NCI-H2196 (cell line): Measurements from ENCODE around the gene LMBR1.
"Not testable (repeated sequence)": the region's sequence is repeated elsewhere in the genome, so short reads cannot be mapped to it uniquely, and the experiment has no call there.

Source experiments
- DNase-seq: peaks from one replicate; lab custom pipeline; 2025; ENCODE audit not compliant: unreplicated experiment; lab: John Stamatoyannopoulos, UW

LMBR1 gene

DNA sequence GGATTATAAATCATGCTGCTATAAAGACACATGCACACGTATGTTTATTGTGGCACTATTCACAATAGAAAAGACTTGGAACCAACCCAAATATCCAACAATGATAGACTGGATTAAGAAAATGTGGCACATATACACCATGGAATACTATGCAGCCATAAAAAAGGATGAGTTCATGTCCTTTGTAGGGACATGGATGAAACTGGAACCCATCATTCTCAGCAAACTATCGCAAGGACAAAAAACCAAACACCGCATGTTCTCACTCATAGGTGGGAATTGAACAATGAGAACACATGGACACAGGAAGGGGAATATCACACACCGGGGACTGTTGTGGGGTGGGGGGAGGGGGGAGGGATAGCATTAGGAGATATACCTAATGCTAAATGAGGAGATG is 89.3 kb downstream of the LMBR1 start:
- DNase-seq: not testable (repeated sequence)

DNA sequence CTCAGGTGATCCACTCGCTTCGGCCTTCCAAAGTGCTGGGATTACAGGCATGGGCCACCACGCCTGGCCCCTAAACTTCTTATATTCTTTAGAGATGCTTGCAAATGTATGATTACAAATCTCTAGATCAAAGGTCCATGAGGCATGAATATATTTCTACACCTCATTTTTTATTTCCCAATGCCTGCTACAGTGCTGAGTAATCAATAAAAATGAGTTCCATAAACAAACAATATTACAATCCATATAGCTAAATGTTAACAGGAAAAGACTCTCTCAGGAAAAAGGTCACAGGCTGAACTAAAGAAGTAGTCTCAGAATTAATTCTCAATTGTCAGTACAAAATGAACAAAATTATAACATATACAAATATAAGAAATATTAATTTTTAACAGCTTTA is 90.8 kb downstream of the LMBR1 start:
- no peak for DNase-seq

DNA sequence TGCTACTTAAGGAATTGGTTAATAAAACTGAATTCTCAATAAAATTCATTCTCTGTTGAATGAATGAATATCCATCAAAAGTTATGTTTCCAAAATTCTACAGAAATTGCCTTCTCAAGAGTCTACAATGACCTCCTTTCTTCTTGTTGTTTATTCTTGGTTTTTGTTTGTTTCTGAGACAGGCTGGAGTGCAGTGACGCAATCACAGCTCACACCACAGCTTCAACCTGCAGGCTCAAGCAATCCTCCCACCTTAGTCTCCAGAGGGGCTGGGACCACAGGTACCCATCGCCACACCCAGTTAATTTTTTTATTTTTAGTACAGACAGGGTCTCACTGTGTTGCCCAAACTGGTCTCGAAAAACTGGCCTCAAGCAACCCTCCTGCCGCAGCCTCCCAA is 97.6 kb downstream of the LMBR1 start:
- DNase-seq: no peak

DNA sequence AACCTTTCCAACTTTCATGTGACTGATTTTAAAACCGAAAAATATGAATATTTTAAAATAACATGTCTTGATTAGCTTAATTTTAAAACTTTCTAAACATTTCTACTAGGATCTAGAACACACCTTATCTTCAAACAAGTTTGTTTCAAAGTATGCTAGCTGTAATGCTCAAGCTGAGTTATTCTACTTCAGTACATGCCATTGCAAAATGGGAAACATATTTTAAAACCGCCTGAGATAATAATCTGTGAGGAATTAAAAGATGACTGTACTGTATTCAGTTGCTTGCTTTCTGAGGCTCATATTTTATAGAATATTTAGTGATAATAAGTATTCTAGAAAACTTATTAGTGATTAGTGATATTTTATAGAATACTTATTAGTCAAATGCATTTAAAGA is 99.6 kb downstream of the LMBR1 start:
- DNase-seq: no peak

DNA sequence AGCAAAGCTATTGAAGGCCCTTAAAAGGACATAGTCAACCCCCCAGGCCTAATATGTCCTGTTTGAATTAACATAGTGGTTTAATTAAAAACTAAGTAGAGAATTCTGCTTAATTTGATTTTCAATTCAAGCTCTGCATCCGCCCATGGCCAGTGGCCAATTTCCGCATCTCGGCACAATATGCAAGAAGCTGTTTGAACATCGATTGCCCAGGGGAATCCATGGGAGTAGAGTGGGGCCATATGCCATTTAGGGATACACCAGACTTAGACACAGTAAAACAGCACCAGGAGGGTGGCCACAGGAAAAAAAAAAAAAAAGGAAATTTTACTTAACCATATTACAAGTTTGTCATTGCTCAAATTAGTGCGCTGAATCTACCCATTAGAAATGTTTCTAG is 100.4 kb downstream of the LMBR1 start:
- DNase-seq: no peak

DNA sequence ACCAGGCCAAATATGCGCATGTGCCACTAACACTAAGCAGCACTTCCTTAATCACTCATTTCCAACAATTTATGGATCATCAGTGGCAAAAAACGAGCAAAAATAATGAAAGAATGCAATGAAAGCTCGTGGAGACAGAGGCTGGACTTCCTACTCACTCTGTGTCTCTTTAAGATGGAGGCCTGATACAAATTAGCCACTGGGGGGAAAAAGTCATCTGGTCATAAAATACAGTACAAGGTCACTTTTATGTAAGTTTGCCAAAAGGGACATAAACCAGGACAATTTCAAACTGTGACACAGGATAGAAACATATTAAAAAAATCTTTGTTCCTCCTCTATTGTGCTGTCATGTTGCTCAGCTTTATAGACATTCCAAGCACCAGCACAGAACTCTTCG is 101.7 kb downstream of the LMBR1 start:
- no peak for DNase-seq

DNA sequence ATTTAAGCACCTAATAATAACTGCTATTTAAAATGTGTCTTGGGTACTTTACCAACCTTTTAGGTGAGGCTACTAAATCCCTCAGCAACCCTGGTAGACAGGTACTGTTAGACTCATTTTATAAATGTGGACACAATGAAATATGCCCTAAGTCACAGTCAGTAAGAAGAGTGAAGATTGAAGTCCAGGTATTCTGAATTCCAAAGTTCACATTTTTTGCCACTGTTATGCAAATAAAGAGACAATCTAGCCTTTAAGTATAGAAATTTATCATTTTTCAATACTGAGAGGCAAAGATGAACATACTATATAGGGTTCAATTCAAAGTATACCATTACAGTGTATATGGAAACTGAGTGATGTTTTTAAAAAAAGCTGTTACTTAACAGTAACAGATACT is 102.7 kb downstream of the LMBR1 start:
- no peak for DNase-seq

DNA sequence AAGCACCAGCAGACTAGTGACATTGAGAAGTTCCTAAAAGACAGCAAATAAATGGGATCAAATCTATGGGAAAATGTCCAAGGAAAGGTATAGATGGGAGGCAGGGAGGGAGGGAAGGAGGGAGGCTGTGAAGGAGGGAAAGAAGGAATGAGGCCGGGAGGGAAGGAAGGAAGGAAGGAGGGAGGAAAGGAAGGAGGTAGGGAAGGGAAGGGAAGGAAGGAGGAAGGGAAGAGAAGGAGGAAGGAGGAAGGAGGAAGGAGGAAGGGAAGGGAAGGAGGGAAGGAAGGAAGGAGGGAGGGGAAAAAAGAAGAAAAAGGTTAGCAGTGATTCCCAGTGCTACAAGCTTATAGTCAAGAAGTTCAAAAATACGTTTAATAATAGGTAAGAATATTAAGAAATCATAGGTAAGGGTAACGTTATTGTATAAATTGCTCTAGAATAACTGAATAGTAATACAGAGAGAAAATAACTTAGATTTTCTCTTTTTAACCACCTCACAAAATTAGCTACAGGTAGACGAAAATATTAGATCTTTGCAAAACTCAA is 106.9 kb downstream of the LMBR1 start:
- no peak for DNase-seq

DNA sequence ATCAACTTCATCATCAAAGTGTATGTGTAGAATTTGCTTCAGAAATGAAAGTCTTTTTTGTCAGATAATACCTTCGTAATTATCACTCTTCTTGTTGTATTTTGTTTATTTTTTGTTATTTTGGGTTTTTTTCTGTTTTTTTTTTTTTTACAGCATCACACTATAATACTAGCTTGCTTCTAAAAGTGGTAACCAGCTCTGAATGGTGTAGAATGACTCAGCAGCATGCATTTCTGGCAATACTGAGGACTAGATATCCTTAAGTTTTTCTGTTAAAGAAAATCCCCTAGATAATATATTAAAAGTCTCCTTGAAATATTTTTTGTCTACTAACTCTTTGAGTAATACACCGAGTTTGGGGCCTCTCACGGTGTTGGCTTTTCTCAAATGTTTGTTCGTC is 109.1 kb downstream of the LMBR1 start:
- DNase-seq: no peak

DNA sequence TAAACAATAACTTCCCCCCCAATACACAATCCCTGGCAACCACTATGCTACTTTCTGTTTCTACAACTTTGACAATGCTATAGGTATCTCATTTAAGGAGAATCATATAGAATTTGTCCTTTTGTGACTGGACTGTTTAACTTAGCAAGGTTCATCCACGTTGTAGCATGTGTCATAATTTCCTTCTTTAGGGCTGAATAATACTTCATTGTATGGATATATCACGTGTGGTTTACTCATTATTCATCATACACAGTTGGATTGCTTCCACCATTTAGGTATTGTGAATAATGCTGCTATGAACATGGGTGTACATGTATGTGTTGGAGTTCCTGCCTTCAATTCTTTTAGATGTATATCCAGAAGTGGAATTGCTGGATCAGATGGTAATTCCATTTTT is 111.0 kb downstream of the LMBR1 start:
- no peak for DNase-seq

DNA sequence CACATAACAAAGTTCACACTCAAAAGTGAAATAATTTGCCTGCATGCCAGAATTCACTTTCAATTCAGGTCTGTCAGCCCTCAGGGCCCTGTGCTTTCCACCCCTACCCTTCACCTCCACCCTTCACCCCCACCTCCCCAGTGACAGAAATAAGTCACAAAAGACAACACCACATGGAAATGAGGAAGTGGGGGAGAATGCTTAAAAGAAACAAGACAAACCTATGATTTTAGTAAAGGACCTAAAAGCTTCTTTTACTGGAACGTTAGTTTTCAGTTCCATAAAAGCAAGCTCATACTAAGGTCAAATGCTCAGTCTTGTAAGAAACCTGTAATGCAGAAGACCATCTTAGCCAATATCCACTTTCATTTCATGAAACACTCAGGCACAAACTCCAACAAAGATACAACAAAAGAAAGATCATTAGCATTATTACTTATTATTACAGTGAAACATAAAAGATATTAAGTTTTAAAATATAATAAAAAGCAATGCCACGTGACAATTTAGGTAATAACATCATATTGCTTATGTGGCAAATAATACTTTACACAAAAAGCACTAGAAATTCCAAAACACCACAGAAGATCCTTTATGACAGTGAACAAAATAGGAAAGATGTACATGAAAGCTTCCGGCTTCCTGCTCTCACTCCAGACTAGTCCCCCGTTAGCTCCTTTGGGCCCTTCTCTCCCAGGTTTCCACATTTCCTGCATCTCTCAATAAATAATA is 112.1 kb downstream of the LMBR1 start:
- no peak for DNase-seq

DNA sequence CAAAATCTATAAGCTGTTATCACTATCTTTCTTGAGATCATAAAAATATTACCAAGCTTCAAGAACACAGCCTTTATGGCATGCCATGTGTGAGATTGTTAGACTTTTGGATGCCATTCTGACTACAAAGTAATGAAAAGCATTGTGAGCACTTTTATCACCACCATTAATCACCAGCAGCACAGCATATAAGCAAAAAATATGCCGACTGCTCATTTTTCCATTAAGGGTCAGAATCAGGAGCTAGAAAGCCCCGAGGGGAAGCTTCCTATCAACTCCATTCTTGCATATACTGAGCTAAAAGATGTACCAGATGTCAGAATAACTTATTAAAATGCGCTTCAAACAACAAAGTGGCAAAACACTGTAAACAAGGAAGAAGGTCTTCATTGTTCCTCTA is 114.3 kb downstream of the LMBR1 start:
- no peak for DNase-seq

DNA sequence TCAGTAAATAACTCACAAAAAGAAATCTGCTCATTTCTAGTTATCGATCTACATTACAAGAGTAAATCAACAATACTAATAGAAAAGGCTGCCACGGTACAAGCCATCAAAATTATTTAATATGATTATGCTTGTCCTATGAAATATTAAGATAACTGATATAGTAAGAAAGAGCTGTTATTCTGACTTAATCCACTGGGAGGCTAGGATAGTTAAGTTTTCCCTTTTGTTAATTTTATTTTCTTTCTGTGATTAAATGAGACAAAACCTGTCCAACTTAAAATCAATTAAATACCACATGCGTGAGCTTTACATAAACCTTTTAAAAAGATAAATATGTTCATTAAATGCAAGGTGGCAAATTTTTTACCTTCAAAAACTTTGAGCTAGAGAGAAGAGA is 114.8 kb downstream of the LMBR1 start:
- DNase-seq: no peak

DNA sequence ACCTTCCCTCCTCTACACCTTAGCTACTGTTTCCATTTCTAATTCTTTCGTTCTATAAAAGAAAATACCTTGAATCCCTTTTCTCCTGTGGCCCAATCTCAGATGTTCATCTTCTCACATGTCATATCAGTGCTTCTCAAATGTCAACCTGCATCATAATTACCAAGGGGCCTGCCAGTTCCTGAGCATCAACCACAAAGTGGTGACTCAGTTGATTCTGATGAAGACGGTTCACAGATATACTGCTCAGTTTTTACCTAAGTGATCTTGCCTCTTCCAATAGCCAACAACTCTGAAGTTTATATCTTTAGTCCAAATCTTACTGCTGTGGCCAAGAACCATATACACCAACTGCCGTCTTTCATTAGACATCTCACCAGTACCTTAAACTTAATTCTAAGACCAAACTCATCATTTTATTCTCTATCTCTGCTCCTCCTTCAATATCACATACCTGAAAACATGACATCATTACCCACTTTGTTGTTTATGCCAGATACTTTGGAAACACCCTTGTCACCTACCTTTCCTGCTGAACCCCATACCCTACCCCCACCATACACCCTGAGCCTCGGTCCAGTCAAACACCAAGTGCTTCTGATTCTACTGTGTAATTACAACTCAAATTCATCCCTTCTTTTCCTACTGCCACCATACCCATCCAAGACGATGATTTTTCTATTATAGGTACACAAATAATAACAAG is 115.5 kb downstream of the LMBR1 start:
- DNase-seq: no peak

DNA sequence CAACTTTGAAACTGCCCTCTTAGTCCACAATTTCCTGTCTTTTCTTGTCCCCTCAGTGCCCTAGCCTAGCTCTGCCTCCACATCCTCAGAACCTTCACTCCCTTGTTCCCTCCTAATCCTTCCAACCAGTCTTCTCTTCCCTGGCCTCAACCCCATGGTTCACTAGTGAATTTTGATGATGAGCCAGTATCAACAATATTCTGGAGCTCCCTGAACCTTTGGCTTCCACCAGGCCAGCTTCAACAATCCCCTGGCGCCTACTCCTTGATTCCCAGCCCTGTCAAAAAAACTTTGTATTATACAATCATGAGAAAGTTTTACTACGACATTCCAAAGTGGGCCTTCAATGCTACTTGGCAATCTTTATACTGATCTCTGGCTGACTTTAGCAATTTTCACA is 116.5 kb downstream of the LMBR1 start:
- DNase-seq: no peak

DNA sequence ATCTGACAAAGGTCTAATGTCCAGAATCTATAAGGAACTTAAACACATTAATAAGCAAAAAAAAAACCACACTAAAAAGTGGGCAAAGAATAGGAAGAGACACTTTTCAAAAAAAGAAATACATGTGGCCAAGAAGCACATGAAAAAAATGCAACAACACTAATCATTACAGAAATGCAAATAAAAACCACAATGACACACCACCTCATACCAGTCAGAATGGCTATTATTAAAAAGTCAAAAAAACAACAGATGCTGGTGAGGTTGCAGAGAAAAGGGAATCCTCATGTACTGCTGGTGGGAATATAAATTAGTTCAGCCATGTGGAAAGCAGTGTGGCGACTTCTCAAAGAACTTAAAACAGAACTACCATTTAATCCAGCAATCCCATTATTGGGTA is 119.0 kb downstream of the LMBR1 start:
- no peak for DNase-seq

DNA sequence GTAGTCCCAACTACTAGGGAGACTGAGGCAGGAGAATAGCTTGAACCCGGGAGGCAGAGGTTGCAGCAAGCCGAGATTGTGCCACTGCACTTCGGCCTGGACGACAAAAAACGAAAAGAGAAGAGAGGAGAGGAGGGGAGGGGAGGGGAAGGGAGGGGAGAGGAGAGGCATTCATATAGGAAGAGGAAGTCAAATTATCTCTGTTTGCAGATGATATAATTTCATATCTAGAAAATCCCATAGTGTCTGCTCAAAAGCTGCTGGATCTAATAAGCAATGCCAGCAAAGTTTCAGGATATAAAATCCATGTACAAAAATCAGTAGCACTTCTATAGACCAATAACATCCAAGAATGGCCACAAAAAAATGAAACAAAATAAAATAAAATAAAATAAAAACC is 120.3 kb downstream of the LMBR1 start:
- no peak for DNase-seq

DNA sequence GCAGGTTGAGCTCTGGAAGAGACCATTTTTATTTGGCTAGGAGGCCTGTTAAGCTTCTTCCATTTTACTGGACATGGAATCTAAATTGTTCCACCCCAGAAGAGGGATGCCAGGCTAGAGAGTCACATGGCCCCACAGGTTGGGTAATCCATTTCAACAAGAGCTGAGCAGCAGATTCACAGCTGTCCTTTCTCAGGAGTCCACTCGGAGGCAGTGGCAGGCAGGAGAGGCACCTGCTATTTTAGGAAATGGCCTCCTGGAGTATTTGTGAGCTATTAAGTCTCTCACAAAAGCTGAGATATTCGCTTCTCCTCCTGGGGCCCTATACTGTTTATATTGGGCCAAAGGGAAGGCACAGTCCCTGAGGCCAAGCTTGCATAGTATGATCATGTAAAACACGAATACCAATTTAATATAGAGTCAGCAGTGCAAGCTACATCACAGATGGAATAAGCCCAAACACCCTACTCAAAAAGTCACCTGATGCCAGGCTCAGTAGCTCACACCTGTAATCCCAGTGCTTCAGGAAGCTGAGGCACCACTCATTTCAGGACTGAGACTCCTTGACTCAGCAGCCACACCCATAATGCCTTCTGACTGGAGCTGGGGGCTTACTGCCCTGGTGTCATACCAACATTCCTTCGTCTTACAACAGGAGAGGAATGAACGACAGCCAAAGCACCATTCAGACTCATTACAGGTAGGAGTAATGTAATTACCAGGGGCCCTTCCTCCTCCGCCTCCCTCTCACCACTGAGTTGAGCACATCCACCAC is 124.1 kb downstream of the LMBR1 start:
- DNase-seq: no peak

DNA sequence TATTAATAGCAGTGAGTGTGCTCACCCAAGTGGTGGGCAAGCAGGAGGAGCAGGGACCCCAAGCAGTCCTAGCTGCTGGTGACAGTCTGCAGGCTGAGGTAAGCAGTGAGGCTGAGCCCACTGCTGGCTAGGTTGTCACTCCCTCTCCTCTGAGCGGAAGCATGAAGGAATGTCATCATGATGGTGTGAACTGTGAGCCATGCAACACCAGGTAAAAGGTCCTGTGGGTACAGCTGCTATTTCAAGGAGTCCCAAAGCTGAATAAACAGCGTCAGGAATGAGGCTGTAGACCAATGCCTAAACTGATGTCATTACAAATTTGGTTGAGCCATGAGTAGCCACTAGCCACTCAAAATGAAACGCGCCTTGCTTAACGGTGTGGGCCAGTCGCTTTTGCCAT is 126.3 kb downstream of the LMBR1 start:
- DNase-seq: no peak

DNA sequence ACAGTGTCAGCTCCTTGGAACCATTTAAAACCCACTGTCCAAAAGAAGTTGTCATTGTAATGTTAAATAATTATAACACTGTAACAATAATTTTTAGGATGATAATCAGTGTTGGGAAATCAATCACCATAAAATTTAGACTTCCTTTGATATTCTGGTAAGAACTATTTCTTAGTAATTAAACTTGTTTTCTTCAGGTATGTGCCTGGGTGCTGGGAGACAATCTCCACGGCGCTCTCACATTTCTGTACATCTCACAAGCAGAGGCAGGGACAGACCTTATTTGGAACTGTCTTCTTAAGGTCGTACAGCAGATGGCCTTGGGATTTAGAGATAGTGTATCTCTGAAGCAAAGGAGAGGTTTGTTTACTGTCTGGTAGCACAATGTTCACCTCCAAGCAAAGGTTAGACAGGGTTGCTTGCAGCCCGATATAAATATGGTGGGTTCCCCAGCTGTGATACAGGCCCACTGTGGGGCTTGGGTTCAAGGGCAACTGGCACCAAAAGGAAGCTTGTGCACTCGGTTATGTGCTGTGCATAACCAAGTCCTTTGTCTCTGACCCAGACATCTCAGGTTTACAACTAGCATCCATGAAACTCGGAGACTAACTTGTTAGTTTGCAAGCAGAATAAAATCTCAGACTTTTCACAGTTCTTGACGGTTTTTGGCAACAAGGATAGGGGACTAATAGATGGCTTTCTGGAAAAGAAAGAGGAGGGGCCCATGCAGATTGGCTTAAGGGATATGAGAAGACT is 126.9 kb downstream of the LMBR1 start:
- DNase-seq: no peak

DNA sequence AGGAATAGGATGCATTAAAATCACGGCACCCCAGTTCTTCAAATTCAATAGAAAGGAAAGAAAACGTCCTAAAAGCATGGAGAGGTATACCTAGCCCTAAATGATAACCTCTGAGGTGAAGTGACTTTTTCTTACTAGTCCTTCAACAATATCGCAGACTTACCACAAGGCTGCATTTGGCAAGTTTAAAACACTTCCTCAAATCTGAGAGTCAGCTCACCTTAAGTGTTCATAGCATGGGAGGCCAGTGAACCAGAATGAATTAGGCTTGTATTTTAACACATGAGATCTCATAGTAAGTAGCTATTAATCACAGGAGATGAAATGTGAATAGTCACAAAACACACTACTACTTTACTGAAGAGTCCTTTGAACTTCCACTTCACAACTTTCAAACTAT is 128.2 kb downstream of the LMBR1 start:
- DNase-seq: no peak
